Fibroblast of the aortic adventitia (primary cell): ENCODE data around the gene PINLYP. TPM values are rescaled to one million over a fixed set of nuclear protein-coding genes. Genes with fewer than 3 reads are reported as not detected.

ENCODE experiments used
- DNase-seq: peaks from one replicate; pipeline ENCODE4 v3.0.0-alpha.2; 2010; ENCODE audit warnings: low read depth
- H3K4me3 ChIP-seq: 2 replicates; pipeline ENCODE4 v1.5.1; 2011; ENCODE audit warnings: low read depth, mild to moderate bottlenecking, control low read depth, low read length, moderate library complexity
- CTCF ChIP-seq: IDR thresholded peaks from 2 replicates; pipeline ENCODE4 v1.5.1; 2011; ENCODE audit warnings: mild to moderate bottlenecking, low read length, control low read depth, inconsistent platforms; ENCODE audit not compliant: insufficient read depth
- total RNA-seq: library from RNA; depleted of rRNA; stranded (reverse); fragments of >200 nt; gene quantifications from 2 replicates; pipeline ENCODE4 v1.2.3, GENCODE V29; 2012; ENCODE audit warnings: low replicate concordance

The PINLYP gene
- total RNA-seq, 1 donor, result 6.4 TPM

- no peak for DNase-seq
- no peak for TF ChIP-seq CTCF
- H3K4me3 ChIP-seq, result no peak overlapping the region
Observed at GRCh38 chr19:43591904-43592772, 16.5 kb downstream of the PINLYP start.

DNA sequence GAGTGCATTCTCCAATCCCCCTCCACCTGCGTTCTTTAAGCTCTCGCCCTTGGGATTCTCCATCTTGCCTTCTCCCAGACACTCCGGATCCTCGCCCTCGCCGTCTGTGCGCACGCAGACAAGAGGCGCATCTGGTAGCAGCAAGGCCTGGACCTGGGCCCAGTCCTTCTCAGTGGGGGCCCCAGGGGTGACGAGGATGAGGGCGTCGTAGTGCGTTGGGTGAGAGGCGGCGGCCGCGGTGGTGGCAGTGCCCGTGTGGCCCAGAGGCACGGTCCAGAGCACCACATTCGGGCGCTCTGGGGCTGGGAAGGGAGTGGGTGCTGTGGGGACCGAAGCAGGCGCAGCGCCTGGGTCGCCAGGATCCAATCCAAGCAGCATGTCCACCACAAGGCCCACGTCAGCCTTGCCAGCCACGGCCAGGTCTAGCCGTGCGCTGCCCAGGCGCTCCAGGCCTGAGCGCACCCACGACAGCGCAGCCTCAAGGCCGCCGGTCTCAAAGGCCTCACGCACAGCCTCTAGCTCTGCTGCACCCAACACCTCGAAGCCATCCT lies 17.3 kb downstream of the PINLYP start:
- no peak overlapping the region for H3K4me3 ChIP-seq
- TF ChIP-seq CTCF, result no peak

DNA sequence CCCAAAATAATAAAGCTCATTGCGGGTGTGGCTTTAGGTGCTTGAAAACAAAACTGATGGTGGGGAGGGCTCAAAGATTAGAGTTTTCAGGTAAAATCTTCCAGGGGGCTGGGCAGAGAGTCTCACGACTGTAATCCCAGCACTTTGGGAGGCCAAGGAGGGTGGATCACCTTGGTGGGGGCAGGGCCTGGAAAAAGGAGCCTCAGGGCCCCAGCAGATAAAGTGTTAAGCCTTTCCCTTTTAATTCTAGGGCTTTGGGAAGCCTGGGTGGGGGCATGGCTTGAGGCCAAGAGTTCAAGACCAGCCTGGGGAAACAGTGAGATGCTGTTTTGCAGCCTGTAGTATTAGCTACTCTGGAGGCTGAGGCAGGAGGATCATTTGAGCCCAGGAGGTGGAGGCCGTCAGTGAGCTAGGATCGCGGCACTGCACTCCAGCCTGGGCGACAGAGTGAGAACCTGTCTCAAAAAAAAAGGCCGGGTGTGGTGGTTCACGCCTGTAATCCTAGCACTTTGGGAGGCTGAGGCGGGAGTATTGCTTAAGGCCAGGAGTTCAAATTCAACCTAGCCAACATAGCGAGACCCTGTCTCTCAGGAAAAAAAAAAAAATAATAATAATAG lies 18.6 kb downstream of the PINLYP start:
- DNase-seq, result no peak
- TF ChIP-seq CTCF, result no peak
- peak overlapping the region; percentile 85 for H3K4me3 ChIP-seq

More for the DNA sequence above, 17.3 kb downstream of the PINLYP start:
- DNase-seq, result no peak

DNA sequence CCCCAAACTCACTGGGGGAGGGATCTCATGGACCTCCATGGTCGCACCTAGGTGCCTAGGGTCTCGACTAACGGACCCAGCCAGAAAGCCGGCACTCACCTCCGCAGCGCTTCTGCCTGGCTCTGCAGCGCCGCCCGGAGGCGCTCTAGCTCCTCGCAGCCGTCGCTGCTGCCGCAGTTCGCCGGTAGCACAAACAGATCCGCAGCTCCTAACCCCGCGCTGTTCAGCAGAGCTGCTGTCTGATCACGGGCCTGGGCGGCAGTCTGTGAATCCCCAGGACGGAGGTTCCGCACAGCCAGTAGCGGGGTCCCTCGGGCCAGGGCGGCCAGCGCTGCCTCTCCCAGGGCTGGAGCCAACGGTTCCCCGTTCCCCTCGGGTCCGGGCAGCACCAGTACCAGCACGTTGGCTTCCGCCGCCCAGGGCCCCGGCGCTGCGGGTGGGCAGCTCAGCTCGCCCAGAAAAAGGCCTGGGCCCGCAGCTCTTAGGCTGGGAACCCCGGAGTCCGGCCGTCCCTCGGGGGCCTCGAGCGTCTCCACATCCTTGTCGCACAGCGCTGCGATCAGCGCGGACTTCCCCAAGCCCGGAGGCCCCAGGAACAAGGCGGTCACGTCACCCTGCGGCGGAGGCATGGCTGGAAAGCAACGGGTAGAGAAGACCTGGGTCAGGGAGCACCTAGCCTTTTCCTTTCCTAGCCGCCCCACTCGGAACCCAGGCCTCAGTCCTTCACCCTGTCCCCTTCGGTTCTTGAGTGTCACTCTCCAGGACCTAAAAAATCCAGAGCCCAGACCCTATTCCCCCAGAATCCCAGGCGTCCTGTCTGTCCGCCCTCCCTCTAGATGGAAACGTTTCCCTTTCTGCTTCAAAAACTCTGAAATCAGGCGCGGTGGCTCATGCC lies 19.4 kb downstream of the PINLYP start:
- TF ChIP-seq CTCF, result peak; percentile 89
- DNase-seq, result peak; percentile 59
- peak overlapping the region; percentile 85 for H3K4me3 ChIP-seq

- DNase-seq, result no peak
- TF ChIP-seq CTCF, result no peak
- H3K4me3 ChIP-seq, result peak overlapping the region; percentile 85
Observed at GRCh38 chr19:43595605-43595998, 20.0 kb downstream of the PINLYP start.
